Vagina (tissue), 2 donors: ENCODE measurements around the gene ITPKB.

Experiments
- POLR2A ChIP-seq, 2 donors: fragments of 450-650 bp; IDR thresholded peaks; one replicate each; pipeline ENCODE4 v1.6.1; 2017; ENCODE audit warnings: antibody characterized with exemption in 2 of 2, mild to moderate bottlenecking in 2 of 2, moderate library complexity in 2 of 2
- TF ChIP-seq, protein P1 (sequence below), 3 experiments: fragments of 450-650 bp in 2 of 3; fragments of 200-600 bp in 1 of 3; sonication (generic) in 1 of 3; IDR thresholded peaks; one replicate each; pipeline ENCODE4 v1.5.1; 2017 to 2019; ENCODE audit warnings: antibody characterized with exemption in 3 of 3, mild to moderate bottlenecking in 2 of 3, moderate library complexity in 2 of 3

DNA sequence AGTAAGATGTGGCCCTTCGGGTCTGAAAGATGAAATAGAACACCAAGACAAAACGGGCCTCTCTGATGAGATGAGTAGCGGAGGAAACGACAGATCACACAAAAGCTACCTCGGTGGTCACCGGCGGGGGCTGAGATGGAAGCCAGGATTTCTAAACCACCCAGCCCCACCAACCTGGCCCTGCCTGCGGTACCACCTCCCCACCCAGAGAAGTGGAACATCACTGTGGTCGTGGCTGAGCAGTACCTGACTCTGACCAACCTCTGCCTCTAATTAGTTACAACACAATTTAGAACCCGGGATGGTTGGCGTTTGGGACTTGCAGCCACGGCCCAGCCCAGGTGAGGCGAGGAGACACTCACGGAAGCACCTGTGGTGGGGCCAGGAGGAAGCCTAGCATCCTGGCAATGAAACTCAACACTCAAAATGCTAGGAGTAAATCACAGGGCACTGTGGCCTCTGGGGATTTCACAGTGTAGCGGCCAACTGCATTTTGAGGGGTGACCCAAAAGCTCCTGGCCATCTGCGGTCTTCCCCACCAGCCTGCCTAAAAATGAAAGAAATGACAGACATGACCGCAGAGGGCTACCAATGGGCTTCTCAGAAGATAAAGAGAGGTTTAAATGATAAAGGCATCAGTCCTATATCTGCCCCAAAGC is 73.4 kb downstream of the ITPKB start:
- TF ChIP-seq, protein P1, sequence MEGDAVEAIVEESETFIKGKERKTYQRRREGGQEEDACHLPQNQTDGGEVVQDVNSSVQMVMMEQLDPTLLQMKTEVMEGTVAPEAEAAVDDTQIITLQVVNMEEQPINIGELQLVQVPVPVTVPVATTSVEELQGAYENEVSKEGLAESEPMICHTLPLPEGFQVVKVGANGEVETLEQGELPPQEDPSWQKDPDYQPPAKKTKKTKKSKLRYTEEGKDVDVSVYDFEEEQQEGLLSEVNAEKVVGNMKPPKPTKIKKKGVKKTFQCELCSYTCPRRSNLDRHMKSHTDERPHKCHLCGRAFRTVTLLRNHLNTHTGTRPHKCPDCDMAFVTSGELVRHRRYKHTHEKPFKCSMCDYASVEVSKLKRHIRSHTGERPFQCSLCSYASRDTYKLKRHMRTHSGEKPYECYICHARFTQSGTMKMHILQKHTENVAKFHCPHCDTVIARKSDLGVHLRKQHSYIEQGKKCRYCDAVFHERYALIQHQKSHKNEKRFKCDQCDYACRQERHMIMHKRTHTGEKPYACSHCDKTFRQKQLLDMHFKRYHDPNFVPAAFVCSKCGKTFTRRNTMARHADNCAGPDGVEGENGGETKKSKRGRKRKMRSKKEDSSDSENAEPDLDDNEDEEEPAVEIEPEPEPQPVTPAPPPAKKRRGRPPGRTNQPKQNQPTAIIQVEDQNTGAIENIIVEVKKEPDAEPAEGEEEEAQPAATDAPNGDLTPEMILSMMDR (IDR thresholded peaks at IDR 0.05), result no peak
- TF ChIP-seq POLR2A (IDR thresholded peaks at IDR 0.05), result no peak
